DMS114 treated with DMSO at 0.1 percent for 48 hours (cell line): Measurements from ENCODE around the gene EPHB6.

Experiments used
- DNase-seq: peaks from one replicate; lab custom pipeline; 2025; ENCODE audit not compliant: unreplicated experiment; lab: John Stamatoyannopoulos, UW

EPHB6 gene

DNA sequence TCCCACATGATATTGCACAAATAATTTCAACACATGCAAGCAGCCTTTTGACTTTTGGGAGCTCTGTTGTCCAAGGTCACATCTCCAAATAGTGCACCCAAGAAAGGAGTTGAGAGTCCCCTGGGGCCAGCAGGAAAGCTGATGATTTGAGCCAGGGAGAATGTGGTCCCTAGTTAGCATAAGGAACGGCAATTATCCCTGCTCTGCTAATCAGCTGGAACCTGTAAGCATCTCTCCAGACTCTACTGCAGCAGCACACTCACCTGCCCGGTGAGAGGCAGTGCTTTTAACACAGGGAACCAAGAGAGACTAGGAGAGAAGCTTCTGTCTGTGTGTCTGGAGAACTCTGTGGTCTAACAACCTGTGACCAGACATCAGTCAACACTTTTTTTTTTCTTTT lies 61.6 kb downstream of the EPHB6 start:
- no peak for DNase-seq

DNA sequence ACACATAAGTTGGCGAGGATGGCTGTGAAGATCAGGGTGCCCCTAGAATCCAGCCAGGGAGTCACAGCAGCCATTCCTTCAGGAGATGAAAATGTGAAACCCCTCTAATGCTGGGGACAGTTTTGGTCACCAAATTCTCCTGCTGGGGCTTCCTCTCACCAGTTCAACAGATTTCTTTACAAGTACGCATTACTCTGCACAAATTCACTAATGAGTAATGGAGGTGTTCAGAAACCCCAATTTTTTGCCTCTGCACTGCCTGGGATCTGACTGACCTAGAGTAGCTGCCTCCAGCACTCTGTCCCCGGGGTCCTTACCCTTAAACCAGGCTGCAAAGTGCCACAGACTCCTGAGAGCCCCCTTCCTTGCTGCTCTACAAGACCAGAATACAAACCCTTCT lies 62.6 kb downstream of the EPHB6 start:
- DNase-seq: no peak

DNA sequence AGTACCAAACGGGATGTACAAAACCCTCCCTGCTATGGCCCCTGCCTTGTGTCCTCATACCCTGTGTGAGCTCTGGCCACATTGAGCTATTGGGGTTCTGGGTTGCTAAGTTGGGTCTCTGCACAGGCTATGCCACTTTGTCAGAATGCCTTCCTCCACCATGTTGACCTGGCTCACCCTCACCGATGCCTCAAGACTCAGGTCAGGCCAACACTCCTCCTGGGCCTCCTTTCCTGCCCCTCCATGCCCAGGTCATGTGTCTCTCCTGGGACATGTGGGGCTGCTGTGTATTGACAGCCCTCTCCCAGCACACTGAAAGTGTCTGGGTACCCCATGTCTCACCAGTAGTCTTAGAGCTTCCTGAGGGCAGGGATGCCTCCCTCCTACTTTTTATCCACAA lies 64.0 kb downstream of the EPHB6 start:
- no peak for DNase-seq

DNA sequence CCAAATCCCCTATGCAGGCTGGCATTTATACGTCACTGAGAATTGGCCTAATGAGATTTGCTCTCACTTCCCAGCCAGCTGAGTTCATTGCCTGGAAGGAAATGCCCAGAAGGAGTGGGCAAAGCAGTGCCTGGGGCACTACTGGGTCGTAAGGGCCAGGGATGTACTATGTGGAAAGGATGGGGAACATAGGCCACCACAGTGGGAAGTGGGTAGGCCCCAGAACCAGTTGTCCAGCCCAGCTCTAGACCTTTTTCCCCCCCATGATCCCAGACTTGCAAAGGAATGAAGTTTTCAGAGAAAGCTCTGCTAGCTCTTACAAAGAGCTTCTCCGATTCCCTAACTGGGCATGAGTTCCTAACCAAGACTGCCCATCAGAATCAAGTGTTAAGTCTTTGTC lies 64.8 kb downstream of the EPHB6 start:
- DNase-seq: no peak
